NCI-H460 (cell line): Measurements from ENCODE around the gene TXNRD3. TPM values are rescaled to one million over a fixed set of nuclear protein-coding genes. Genes with fewer than 3 reads are reported as not detected.

Experiments
- DNase-seq: peaks from one replicate; pipeline ENCODE4 v3.0.0-alpha.2; 2016; ENCODE audit warnings: low read depth; ENCODE audit errors: extremely low read depth
- total RNA-seq: library from RNA; depleted of rRNA; stranded (reverse); fragments of >200 nt; shearing (Covaris generic); gene quantifications from 2 replicates; pipeline ENCODE4 v1.2.3, GENCODE V29; 2014

Gene TXNRD3
- total RNA-seq, 1 experiment from 2014 or later = 4.2 TPM

GRCh38 chr3:126672741-126673140 is 17.8 kb upstream of the TXNRD3 start:
- DNase-seq = no peak

- DNase-seq = no peak
Measured at GRCh38 chr3:126672340-126672739, 17.4 kb upstream of the TXNRD3 start.

DNA sequence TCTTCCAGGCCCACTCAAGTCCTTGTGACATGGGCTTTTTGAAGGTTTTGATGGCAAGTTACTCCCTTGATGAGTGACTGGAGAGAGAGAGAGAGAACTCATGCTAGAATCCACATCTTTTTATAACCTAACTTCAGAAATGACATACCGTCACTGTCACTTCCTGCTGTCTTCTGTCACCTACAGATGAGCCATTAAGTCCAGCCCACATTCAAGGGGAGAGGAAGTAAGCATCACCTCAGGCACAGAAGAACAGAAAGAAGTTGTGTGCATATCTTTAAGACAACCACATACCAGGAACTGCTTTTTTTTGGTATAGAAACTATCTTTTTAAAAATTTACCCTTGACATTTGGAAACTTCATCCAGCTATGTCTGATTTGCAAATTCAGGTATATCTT is 16.6 kb upstream of the TXNRD3 start:
- DNase-seq = no peak

- no peak for DNase-seq
Measured at GRCh38 chr3:126668450-126669401, 13.8 kb upstream of the TXNRD3 start.

DNA sequence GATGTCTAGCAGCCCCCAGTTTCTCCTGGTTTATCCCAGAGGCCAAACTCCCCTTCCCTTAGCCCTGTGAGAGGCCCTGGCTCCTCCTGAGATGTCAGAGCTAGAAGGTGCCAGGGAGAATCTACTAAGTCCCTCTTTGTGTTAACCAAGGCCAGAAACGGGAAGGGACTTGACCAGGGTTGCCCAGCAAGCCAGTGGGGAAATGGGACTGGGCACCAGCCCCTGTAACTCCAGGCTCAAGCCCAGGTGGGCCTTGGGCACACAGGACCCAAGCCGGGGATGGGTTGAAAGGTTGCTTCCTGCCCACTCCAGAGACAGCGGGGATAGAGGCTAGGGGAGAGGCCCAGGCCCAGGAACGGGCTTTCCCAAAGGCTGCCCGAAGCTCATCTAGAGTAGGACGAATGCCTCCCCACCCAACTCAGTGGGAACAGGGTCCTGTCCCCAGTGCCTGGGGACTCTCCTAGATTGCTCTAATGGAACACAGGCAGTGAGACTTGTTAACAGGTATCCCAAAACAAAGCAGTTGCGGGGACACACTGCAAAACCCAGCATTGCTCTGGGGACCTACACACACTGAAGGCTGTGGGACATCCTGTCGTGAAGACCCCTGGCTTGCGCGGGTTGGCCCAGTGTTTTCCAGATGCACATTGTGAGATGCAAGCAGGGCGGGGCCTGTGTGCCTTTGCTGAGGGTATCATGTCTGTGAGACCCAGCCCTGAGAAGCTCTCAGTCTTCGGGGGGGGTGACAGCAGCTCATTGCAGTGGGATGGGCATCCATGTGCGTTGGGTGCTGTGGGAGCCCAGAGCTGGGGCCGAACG is 12.9 kb upstream of the TXNRD3 start:
- no peak for DNase-seq

DNA sequence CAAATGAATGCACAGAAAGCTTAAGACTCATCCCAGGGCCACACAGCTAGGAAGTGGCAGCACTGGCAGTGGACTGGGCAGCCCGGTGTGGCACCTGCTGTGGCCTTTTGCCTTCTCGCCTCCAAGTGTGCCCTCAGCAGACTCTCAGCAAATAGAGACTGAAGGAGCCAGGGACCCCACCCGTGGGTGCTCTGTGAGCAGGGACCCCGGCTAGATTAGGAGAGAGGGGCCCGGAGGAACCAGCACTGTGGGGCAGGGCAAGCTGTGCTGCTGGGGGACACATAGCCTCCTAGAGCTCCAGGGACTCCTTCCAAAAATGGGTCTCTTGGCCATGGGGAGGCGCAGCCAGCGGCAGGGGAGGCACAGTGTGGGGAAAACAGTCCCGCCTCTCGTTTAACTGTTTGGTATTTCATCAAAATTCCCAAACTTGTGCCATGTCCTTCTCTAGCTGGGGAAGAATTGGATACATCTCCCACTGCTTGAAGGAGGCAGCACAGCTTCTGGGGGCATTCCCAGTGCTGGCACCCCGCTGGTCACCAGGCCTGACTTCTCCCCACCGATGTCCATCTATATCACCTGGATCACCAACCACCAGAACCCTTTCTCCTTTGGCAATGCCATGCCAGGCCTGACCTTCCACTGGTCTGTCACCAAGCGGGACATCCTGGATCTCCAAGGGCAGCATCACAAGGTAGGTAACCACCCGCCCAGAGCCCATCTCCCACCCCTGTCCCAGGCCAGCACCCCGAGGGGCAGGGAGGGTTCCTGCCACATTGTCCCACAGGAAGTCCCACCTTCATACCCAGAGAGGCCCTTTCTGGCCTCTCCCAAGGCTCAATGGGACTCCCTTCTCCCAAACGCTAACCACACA is 12.0 kb upstream of the TXNRD3 start:
- no peak for DNase-seq

- DNase-seq = no peak
Measured at GRCh38 chr3:126665959-126666657, 11.2 kb upstream of the TXNRD3 start.

DNA sequence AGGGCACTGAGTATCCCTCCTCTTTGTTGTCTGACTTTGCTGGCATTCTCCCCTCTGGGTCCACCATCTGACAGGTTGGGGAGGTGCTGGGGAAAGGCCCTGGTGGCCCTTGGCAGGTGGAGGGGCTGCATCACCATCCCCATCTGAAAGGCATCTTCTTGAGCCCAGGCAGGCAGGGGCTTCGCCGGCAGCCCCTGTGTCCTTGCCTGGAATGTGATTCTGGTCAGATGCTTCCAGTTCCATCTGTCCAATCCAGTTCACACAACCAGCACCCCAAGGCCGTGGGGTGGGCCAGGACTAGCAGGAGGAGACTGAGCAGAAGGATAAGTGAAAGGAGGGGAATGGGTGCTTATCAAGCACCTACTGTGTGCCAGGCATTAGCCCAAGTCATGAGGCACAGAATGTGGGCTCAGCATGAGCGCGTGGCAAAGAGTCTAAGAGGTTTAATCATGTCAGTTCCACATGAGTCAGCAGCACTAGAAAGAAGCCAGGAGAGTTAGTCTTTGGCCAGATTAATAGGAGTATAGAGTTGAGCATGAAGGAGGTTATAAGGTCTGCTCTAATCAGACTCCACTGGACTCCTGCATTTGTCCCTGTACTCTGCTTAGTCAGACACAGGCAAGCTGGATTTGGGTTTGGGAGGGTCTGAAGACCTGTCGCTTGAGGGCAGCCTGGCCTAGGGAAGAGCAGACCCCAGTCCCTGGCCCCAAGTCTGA is 10.5 kb upstream of the TXNRD3 start:
- no peak for DNase-seq

DNA sequence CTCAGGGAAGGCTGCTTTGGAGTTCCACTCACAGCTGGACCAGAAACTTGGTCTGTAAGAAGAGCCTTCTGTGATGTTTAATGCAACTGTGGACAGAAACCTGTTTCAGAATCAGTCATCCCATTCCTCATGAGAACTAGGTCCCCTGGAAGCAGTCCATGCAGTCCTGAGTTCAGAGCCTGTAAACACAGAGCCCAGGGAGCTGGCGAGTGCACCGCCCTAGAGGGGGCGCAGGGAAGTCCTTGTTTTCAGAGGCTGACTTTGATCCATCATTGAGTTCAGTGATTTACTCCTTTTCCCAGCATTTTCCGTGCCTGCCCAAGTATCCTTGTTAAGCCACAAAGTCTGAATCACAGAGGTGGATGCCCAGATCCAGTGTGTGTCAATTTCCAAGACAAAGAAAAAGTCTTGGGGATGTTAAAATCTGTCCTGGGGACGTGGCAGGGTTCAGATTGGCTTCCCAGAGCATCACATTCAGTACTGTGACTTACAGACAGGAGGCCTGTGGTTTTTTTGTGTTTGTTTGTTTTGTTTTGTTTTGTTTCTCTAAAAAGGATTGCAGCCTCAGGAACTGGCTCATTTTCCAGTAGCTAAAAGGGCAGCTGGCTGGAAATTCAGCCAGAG is 9.8 kb upstream of the TXNRD3 start:
- DNase-seq = no peak

- no peak for DNase-seq
Measured at GRCh38 chr3:126663750-126664149, 8.8 kb upstream of the TXNRD3 start.

DNA sequence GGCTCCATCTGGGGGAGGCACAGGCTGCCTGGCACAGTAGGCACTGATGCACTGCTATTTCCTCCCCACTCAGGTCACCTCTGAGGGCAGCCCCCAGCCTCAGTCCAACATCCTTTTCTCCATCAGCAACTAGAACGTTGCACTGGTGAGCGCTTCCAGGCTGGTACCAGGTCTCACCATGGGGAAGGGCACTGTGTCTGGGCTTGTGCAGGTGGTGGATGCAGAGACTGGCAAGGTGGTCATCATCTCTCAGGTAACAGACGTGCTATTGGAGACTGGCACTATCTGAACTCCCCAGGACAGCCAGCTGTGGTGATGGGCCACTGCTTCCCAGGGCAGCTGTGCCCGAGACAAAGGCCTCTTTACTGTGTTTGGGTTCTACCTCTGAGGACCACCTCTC is 8.3 kb upstream of the TXNRD3 start:
- DNase-seq = no peak

GRCh38 chr3:126661532-126662364 is 6.8 kb upstream of the TXNRD3 start:
- DNase-seq = no peak

- no peak for DNase-seq
Measured at GRCh38 chr3:126659915-126660886, 5.3 kb upstream of the TXNRD3 start.

DNA sequence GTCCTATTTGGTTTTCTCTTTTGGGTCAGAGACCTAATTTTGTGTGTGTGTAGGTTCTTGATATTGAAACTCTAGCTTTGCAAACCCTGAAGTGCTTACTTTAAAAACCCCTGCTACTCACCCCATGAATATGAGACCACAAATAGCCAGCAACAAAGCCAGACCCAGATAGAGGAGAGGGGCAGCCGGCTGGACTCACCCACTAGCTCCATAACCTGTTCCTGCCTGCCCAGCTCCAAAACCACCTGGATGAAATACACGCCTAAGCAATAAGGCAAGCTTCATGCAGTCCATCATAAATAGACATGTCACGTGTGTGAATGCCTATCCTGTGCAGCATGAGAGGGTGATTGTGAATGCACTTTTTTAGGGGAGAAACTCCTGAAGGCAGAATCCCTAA is 3.7 kb upstream of the TXNRD3 start:
- DNase-seq = no peak

DNA sequence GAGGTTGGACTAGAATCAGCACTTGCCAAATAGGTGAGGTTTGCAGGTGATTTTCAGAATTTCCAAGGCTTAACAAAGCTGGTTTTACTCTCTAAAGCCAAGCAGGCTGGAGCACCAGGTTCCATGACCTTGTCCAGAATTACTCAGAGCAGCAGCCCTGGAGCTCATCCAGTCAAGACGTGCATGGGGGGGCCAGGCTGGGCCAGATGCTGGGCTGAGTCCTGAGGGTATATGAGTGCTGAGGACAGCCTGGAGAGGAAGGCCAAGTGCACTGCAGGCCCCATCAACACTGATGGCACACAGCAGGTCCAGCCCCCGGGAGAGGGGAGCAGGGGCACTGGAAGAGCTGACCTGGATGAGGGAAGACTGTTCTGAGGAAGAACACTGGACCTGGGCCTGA is 3.0 kb upstream of the TXNRD3 start:
- no peak for DNase-seq

DNA sequence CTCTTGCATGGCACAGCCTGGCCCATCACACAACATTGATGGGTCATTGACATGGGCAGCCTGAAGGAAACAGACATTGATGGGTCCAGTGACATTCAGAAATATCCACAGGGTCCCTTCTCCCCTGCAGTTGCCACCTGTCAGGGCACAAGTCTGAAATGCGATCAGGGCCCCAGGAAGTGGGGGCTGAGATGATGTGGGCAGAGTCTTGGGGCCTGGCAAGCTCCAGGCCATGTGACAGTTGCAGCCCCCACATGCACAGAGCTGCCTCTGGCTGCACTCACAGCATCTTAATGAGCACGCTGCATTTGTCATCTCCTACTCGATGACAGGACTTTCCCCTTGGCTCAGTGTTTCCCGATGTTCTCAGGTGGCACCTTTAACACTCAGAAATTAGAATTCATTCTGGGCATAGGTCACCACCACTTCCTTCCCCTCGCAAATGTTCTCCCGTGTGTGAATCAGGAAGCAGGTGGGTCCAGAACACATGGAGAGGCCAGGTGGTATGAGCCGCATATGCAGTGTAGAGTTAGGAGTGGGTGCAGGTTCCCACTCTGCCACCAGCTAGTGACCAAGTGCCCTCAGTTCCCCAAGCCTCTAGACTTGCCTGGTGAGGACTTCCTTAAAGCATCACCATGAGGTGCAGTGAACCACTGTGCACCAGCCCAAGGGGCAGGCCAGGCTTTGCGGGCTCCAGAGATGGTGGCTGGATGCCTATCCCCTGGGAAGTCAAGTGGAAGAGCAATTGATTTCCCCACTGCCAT is 1.6 kb upstream of the TXNRD3 start:
- DNase-seq = no peak
